ENCODE measurements around the gene SLC25A33. TPM values are rescaled to one million over a fixed set of nuclear protein-coding genes. Genes with fewer than 3 reads are reported as not detected.

The SLC25A33 gene
- total and polyA plus RNA-seq, 4 experiments from 2014 or later = 2.5 to 5.4 (median 3.6) TPM

- H3K4me1 ChIP-seq (ENCODE audit: insufficient read depth, low read length) = peaks cover 19% of the 10 kb centered on the region
- Mint-ChIP-seq H3K9me3 (no peaks in the 10 kb centered on the region), H3K27me3 (no peaks in the 10 kb centered on the region), H3K4me3 (no peak overlapping the region), H3K36me3 (peaks cover 0 to 10% of the 10 kb centered on the region in 2 donors), H3K4me1 (peaks cover 3 to 23% (median 13%) of the 10 kb centered on the region in 4 donors), H3K27ac (no peak overlapping the region)
- ChIA-PET CTCF (ENCODE audit: partially characterized antibody) (no interaction called here), POLR2A (ENCODE audit: partially characterized antibody) (no interaction called here)
- H3K36me3 ChIP-seq (ENCODE audit: insufficient read depth, low read length) = peaks cover 9% of the 10 kb centered on the region
- no peaks in the 10 kb centered on the region for H3K27me3 ChIP-seq (ENCODE audit: insufficient read depth, low read length)
- no peaks in the 10 kb centered on the region for H3K9me3 ChIP-seq (ENCODE audit: control insufficient read depth in 1 of 2, low read length in 2 of 2)
- intact Hi-C loops (cut with micrococcal nuclease) = no loop called here
- no peak overlapping the region for H3K27ac ChIP-seq (ENCODE audit: low read depth, low read length)
- DNase-seq = no peak
- no peak overlapping the region for H3K4me3 ChIP-seq (ENCODE audit: low read length in 2 of 2)
These were observed 56.7 kb downstream of the SLC25A33 start for GRCh38 chr1:9595968-9596340.

GRCh38 chr1:9596415-9597123, 57.3 kb downstream of the SLC25A33 start:
- ChIA-PET POLR2A (ENCODE audit: partially characterized antibody) (no interaction called here), CTCF (ENCODE audit: partially characterized antibody) (no interaction called here)
- Mint-ChIP-seq H3K27ac (peak overlapping the region in 1 of 7 donors; percentile 27), H3K4me3 (no peak overlapping the region), H3K27me3 (no peaks in the 10 kb centered on the region), H3K4me1 (peaks cover 3 to 17% (median 12%) of the 10 kb centered on the region in 4 donors), H3K36me3 (peaks cover 0 to 10% of the 10 kb centered on the region in 2 donors), H3K9me3 (no peaks in the 10 kb centered on the region)
- intact Hi-C loops (cut with micrococcal nuclease) = no loop called here
- no peaks in the 10 kb centered on the region for H3K9me3 ChIP-seq (ENCODE audit: control insufficient read depth in 1 of 2, low read length in 2 of 2)
- peak in 1 of 5 donors; percentile 10 for DNase-seq
- H3K27ac ChIP-seq (ENCODE audit: low read depth, low read length) = no peak overlapping the region
- H3K4me1 ChIP-seq (ENCODE audit: insufficient read depth, low read length) = peaks cover 19% of the 10 kb centered on the region
- no peaks in the 10 kb centered on the region for H3K27me3 ChIP-seq (ENCODE audit: insufficient read depth, low read length)
- H3K4me3 ChIP-seq (ENCODE audit: low read length in 2 of 2) = no peak overlapping the region
- peaks cover 9% of the 10 kb centered on the region for H3K36me3 ChIP-seq (ENCODE audit: insufficient read depth, low read length)

GRCh38 chr1:9597361-9598315, 58.4 kb downstream of the SLC25A33 start:
- DNase-seq = peak in 1 of 5 donors; percentile 26
- H3K27me3 Mint-ChIP-seq = no peaks in the 10 kb centered on the region
- no peak overlapping the region for H3K4me3 ChIP-seq (ENCODE audit: low read length in 2 of 2)
- POLR2A ChIA-PET (ENCODE audit: partially characterized antibody) = no interaction called here
- no peaks in the 10 kb centered on the region for H3K27me3 ChIP-seq (ENCODE audit: insufficient read depth, low read length)
- H3K4me3 Mint-ChIP-seq = no peak overlapping the region
- peaks cover 12% of the 10 kb centered on the region for H3K4me1 ChIP-seq (ENCODE audit: insufficient read depth, low read length)
- peaks cover 3 to 15% (median 9%) of the 10 kb centered on the region in 4 donors for H3K4me1 Mint-ChIP-seq
- no peak overlapping the region for H3K27ac ChIP-seq (ENCODE audit: low read depth, low read length)
- H3K27ac Mint-ChIP-seq = peak overlapping the region in 1 of 7 donors; percentile 25
- intact Hi-C loops (cut with micrococcal nuclease) = no loop called here
- peaks cover 0 to 10% of the 10 kb centered on the region in 2 donors for H3K36me3 Mint-ChIP-seq
- no peaks in the 10 kb centered on the region for H3K9me3 ChIP-seq (ENCODE audit: control insufficient read depth in 1 of 2, low read length in 2 of 2)
- no peaks in the 10 kb centered on the region for H3K9me3 Mint-ChIP-seq
- CTCF ChIA-PET (ENCODE audit: partially characterized antibody) = no interaction called here
- H3K36me3 ChIP-seq (ENCODE audit: insufficient read depth, low read length) = peaks cover 9% of the 10 kb centered on the region

- no peak overlapping the region for H3K27ac Mint-ChIP-seq
- Histone ChIP-seq H3K4me3 (ENCODE audit: low read length in 2 of 2) (no peak overlapping the region), H3K27ac (ENCODE audit: low read depth, low read length) (no peak overlapping the region), H3K27me3 (ENCODE audit: insufficient read depth, low read length) (no peaks in the 10 kb centered on the region), H3K36me3 (ENCODE audit: insufficient read depth, low read length) (peaks cover 9% of the 10 kb centered on the region), H3K4me1 (ENCODE audit: insufficient read depth, low read length) (peaks cover 6% of the 10 kb centered on the region), H3K9me3 (ENCODE audit: control insufficient read depth in 1 of 2, low read length in 2 of 2) (no peaks in the 10 kb centered on the region)
- peaks cover 0 to 14% of the 10 kb centered on the region in 2 donors for H3K36me3 Mint-ChIP-seq
- no peaks in the 10 kb centered on the region for H3K9me3 Mint-ChIP-seq
- intact Hi-C loops (cut with micrococcal nuclease) = no loop called here
- CTCF ChIA-PET (ENCODE audit: partially characterized antibody) = no interaction called here
- H3K4me1 Mint-ChIP-seq = peaks cover 2 to 10% (median 4%) of the 10 kb centered on the region in 4 donors
- H3K27me3 Mint-ChIP-seq = no peaks in the 10 kb centered on the region
- POLR2A ChIA-PET (ENCODE audit: partially characterized antibody) = no interaction called here
- DNase-seq = no peak
- no peak overlapping the region for H3K4me3 Mint-ChIP-seq
These were observed 59.0 kb downstream of the SLC25A33 start for GRCh38 chr1:9598316-9598700.

- POLR2A ChIA-PET (ENCODE audit: partially characterized antibody) = interaction anchor here (0.6 to 0.7 kb wide), 3 partner anchors 10 to 82 kb away, joined by 3 read pairs; no protein-coding TSS in a partner anchor
- Mint-ChIP-seq H3K27ac (peak overlapping the region in 2 of 7 donors; percentile 10 to 43), H3K36me3 (peaks cover 0 to 18% of the 10 kb centered on the region in 2 donors), H3K4me3 (no peak overlapping the region), H3K4me1 (peaks cover 0 to 6% (median 0%) of the 10 kb centered on the region in 4 donors), H3K27me3 (no peaks in the 10 kb centered on the region), H3K9me3 (no peaks in the 10 kb centered on the region)
- no peak for DNase-seq
- H3K9me3 ChIP-seq (ENCODE audit: control insufficient read depth in 1 of 2, low read length in 2 of 2) = no peaks in the 10 kb centered on the region
- H3K27ac ChIP-seq (ENCODE audit: low read depth, low read length) = no peak overlapping the region
- peaks cover 9% of the 10 kb centered on the region for H3K36me3 ChIP-seq (ENCODE audit: insufficient read depth, low read length)
- CTCF ChIA-PET (ENCODE audit: partially characterized antibody) = no interaction called here
- H3K4me1 ChIP-seq (ENCODE audit: insufficient read depth, low read length) = no peaks in the 10 kb centered on the region
- intact Hi-C loops (cut with micrococcal nuclease) = no loop called here
- H3K4me3 ChIP-seq (ENCODE audit: low read length in 2 of 2) = no peak overlapping the region
- no peaks in the 10 kb centered on the region for H3K27me3 ChIP-seq (ENCODE audit: insufficient read depth, low read length)
These were observed 60.5 kb downstream of the SLC25A33 start for GRCh38 chr1:9599741-9600140.

DNA sequence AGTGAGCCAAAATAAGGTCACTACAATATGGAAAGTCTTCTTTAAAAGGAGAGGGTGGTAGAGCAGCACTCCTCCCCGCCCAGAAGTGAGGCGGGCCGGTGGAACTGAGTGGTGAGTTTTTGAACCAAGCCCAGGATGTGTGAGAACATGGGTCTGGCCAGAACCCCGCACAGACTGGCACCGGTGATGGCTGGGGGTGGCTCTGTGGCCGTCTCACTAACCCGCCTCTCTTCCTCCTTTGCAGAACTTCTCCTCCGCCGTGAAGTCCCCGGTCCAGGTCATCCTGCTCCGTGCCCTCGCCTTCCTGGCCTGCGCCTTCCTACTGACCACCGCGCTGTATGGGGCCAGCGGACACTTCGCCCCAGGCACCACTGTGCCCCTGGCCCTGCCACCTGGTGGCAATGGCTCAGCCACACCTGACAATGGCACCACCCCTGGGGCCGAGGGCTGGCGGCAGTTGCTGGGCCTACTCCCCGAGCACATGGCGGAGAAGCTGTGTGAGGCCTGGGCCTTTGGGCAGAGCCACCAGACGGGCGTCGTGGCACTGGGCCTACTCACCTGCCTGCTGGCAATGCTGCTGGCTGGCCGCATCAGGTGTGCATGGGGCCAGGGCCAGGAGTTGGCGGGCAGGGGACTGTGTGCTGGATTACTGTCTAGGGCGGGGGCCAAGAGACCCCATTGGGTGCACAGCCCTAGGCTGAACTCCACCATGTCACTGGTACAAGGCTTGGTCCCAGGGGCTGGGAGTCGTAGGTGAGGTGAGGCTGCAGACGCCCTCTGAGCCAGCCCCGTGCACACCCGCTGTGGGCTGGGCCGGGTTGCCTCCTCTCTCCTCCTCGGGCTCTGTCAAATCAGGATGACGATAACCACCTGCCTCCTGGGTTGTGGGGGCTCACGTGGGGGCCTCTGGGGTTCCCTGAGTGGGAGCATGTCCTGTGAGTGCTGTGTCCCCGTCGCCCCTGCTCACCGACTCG, 61.9 kb downstream of the SLC25A33 start:
- H3K4me3 Mint-ChIP-seq = no peak overlapping the region
- intact Hi-C loops (cut with micrococcal nuclease) = no loop called here
- POLR2A ChIA-PET (ENCODE audit: partially characterized antibody) = no interaction called here
- H3K9me3 Mint-ChIP-seq = no peaks in the 10 kb centered on the region
- Histone ChIP-seq H3K27me3 (ENCODE audit: insufficient read depth, low read length) (no peaks in the 10 kb centered on the region), H3K9me3 (ENCODE audit: control insufficient read depth in 1 of 2, low read length in 2 of 2) (no peaks in the 10 kb centered on the region), H3K4me1 (ENCODE audit: insufficient read depth, low read length) (no peaks in the 10 kb centered on the region), H3K4me3 (ENCODE audit: low read length in 2 of 2) (no peak overlapping the region), H3K36me3 (ENCODE audit: insufficient read depth, low read length) (peaks cover 9% of the 10 kb centered on the region), H3K27ac (ENCODE audit: low read depth, low read length) (no peak overlapping the region)
- peaks cover 0 to 1% (median 0%) of the 10 kb centered on the region in 4 donors for H3K4me1 Mint-ChIP-seq
- no peaks in the 10 kb centered on the region for H3K27me3 Mint-ChIP-seq
- CTCF ChIA-PET (ENCODE audit: partially characterized antibody) = no interaction called here
- DNase-seq = peak in 1 of 5 donors; percentile 31
- H3K36me3 Mint-ChIP-seq = peaks cover 0 to 20% of the 10 kb centered on the region in 2 donors
- H3K27ac Mint-ChIP-seq = peak overlapping the region in 1 of 7 donors; percentile 60
